ENCODE data around the gene TEKT1. TPM values are rescaled to one million over a fixed set of nuclear protein-coding genes. Genes with fewer than 3 reads are reported as not detected.
"Not testable (repeated sequence)": the region's sequence is repeated elsewhere in the genome, so short reads cannot be mapped to it uniquely, and the experiment has no call there.

TEKT1 gene
- not detected in 2 replicates for total RNA-seq
- polyA plus RNA-seq (2012) = not detected

DNA sequence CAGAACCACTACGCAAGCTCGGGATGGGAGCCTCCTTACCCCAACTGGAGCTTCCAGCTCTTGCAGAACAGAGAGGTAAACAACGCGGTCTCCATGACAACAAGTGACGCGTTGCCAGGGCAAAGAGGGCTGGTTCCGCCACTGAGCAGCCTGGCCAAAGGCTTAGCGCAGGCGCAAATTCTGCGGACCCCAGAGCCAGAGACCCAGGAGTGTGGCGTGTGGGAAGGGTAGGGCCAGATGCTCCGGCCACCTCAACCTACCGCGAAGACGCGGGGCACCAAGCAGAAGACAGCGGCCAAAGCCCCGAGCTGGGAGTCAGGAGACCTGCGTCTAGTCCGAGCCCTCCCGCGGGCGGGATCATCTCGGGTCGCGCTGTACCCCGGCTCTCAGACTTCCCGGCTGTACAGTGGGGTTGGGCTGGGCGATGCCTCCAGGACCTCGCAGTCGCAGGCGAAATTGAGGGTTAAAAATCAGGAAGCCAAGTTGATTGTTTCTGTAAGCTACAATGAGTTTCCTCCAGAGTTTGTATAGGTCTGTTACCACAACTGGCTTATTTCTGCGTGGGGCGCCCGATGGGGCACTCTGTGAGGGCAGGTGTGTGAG lies at the start of gene TEKT1:
Gene TEKT1 (minus strand): TSS at position 69 of the 603 bp plus-strand sequence. CDS start 1,353 bp downstream, outside the sequence.
- DNase-seq (ENCODE audit: low read depth) = peak; percentile 62

DNA sequence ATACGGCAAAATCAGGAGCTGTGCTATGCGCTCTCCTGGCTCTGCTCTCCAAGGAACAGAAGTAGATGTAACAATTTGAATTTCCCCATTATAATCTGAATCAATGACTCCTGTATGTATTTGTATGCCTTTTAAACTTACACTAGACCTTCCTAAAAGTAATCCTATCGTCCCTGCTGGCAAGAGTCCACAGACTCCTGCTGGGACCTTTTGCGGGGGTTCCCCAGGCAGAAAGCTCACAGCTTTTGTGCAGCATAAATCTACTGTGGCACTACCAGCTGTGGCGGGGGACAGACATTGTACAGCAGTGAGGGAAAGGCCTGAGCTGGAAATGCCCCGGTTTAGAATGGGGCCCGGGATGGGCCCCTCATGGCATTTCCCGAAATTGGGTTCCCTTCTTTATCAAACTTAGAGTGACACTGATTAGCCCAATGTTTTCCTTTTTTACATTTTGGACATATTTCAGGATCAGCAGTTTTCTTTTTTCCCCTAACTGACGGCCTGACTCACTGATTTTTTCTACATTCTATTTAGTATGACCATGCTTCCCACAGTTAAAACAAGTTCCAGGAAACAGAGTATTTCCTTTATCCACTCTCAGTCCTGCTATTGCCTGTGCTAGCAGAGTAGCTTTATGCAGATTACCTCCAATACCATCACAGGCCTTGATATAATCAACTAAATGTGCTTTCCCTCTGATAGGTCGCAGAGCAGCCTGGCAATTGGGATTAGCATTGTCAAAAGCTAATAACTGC lies 47.9 kb upstream of the TEKT1 start:
- DNase-seq (ENCODE audit: low read depth) = peak; percentile 26

DNA sequence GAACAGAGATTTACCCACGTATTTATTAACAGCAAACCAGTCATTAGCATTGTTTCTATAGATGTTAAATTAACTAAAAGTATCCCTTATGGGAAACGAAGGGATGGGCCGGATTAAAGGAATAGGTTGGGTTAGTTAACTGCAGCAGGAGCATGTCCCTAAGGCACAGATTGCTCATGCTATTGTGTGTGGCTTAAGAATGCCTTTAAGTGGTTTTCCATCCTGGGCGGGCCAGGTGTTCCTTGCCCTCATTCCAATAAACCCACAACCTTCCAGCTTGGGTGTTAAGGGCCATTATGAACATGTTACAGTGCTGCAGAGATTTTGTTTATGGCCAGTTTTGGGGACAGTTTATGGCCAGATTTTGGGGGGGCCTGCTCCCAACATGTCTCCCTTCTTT lies 43.7 kb upstream of the TEKT1 start:
- not testable (repeated sequence) for DNase-seq (ENCODE audit: low read depth)

DNA sequence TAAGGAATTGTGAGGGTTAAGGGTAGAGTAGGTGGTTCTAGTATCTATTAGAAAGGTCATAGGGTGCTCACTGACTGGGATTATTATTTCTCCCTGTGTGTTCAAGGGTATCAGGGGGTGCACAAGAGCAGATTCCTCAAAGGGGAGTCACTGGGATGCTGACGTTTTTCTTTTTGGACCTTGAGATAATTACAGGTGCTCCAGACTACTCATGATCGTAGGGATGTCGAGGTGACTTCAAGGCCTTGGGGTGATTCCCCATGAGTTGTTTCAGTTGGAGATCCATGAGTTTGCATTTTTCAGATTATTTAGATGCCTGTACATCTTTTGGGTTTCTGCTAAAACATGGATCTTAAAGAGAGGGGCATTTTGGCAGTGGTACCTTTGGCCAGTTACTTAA lies 41.4 kb upstream of the TEKT1 start:
- DNase-seq (ENCODE audit: low read depth) = no peak

DNA sequence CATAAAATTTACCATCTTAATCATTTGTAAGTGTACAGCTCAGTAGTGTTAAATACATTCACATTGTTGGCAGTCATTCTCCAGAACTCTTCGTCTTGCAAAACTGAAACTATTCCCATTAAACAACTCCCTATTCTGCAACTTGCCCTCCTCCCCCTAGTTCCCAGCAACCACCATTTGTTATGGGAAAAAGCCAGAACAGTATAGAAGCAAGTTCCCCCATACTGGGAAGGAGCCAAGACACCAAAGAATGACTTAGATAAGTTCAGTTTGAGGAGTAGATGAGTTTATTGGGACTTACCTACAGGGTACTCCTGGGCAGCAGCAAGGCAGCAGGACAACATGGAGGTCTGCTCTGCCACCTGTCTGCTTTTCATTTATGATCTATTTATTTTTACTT lies 39.3 kb upstream of the TEKT1 start:
- no peak for DNase-seq (ENCODE audit: low read depth)

DNA sequence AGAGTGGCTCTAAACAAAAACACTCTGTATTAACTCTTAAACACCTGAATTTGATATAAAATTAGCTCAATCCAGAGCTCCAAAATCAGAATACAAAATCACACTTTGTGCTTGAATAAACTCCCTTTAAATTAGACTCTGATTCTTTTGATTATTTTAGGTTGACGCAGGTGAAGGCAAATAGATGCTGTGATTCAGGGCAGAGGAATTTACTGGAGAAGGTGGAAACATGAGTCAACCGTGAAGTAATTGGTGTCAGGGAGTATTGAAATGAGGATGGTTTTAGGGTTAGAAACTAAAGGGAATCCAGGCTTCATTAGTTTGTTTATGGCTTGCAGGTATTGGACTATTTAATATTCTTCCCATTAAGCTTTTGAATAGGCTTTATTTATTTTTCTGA lies 37.1 kb upstream of the TEKT1 start:
- no peak for DNase-seq (ENCODE audit: low read depth)

DNA sequence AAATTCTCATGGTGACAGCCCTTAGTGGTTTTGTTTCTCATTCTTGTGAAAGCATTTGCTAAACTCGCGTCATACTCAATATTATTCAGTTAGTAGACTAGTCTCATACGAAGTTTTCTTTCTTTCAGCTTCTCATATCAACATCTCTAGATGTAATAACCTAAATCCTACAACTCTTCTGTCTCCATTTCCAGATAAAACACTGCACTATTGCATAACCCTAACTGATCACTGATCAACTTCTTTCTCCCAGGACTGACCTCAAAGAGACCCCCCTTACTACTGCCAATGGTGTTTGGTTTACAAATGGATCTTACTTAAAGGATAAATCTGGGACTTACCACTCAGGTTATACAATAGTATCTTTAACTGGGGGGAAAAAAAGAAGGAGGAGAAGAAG lies 36.3 kb upstream of the TEKT1 start:
- no peak for DNase-seq (ENCODE audit: low read depth)

DNA sequence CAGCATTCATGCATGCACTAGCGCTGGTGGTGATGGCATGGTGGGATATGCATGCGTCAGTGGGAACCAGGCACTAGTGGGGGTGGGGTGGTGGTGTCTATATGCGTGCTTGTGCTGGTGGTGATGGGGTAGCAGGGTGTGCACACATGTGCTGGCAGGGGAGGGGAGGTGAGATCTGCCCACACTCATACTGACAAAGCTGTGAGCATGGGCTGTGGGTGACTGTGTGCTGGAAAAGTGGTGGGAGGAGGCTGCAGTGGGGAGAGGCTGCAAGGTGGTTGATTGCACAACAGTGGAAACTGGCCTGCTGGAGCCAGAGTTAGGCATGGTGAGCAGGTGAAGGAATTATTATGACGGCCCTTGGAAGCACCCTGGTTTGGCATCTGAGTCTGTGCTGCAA lies 31.3 kb upstream of the TEKT1 start:
- DNase-seq (ENCODE audit: low read depth) = no peak

DNA sequence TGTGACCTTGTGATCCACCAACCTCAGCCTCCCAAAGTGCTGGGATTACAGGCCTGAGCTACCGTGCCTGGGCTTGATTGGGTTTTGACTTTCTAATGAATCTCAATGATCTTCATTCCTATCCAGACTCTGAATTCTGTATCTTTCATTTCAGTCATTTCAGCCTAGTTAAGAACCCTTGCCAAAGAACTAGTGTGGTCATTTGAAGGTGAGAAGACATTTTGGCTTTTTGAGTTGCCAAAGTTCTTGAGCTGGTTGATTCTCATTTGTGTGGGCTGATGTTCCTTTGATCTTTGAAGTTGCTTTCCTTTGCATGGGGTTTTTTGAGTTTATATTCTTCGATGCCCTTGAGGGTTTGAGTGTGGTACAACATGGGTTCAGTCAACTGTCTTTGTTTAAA lies 30.6 kb upstream of the TEKT1 start:
- DNase-seq (ENCODE audit: low read depth) = no peak

DNA sequence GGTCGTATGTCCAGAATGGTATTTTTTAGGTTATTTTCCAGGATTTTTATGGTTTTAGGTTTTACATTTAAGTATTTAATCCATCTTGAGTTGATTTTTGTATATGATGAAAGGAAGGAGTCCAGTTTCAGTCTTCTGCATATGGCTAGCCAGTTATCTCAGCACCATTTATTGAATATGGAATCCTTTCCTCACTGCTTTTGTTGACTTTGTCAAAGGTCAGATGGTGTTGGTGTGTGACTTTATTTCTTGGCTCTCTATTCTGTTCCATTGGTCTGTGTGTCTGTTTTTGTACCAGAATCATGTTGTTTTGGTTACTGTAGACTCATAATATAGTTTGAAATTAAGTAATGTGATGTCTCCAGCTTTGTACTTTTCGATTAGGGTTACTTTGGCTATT lies 26.4 kb upstream of the TEKT1 start:
- no peak for DNase-seq (ENCODE audit: low read depth)

DNA sequence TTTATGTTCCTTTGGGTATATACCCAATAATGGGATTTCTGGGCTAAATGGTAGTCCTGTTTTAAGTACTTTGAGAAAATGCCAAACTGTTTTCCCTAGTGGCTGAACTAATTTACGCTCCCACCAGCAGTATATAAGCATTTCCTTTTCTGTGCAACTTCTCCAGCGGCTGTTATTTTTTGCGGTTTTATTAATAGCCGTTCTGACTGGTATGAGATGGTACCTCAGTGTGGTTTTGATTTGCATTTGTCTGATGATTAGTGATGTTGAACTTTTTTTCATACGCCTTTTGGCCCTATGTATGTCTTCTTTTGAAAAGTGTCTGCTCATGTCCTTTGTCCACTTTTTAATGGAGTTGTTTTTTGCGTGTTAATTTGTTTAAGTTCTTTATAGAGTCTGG lies 25.8 kb upstream of the TEKT1 start:
- no peak for DNase-seq (ENCODE audit: low read depth)

DNA sequence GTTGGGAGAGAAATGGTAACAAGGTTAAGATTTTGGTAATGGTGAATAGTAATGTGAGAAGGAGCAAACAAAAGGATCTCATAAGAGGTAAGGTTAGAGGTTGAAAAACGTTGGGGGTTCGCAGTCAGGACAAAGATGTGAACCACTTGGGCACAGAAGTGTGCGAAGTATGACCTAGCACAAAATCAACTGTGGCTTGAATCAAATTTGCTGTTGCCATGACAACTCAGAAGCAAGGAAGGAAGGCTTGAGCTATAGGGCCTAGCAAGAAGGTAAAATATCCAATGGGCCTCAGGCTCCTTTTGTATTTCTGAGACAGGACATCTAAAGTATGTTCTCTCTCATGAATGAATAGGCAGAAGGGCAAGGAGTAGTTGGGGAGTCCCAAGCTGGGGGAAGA lies 24.5 kb upstream of the TEKT1 start:
- no peak for DNase-seq (ENCODE audit: low read depth)

DNA sequence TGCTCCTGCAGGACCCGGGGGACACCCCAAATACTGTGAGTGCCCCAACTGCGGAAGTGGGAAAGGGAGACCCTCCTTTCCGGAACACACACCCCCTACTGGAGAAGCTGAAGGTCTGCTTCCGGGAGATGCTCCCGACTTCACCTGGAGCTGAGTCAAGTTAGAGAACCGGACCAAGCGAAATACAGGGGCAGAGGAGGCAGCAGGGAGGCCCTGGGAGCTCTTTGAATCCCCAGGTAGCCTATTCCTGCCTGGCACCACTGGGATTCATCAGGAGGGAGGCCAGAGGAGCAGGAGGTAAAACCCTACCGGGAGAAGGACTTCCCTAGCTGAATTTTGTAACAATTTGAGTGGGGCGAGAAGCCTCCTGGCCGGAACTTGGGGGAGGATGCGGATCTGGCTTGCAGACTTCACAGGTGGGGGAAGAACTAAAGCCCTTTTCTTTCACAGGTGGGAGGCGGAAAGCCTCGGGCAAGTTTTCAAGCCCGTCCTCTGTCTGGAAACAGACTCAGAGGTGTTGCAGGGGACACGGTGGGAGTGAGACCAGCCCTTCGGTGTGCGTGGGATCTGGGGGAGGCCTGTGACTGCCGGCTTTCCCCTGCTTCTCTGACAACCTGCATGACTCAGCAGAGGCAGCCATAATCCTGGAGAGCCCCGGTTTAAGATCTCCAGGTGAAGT lies 22.4 kb upstream of the TEKT1 start:
- DNase-seq (ENCODE audit: low read depth) = no peak

DNA sequence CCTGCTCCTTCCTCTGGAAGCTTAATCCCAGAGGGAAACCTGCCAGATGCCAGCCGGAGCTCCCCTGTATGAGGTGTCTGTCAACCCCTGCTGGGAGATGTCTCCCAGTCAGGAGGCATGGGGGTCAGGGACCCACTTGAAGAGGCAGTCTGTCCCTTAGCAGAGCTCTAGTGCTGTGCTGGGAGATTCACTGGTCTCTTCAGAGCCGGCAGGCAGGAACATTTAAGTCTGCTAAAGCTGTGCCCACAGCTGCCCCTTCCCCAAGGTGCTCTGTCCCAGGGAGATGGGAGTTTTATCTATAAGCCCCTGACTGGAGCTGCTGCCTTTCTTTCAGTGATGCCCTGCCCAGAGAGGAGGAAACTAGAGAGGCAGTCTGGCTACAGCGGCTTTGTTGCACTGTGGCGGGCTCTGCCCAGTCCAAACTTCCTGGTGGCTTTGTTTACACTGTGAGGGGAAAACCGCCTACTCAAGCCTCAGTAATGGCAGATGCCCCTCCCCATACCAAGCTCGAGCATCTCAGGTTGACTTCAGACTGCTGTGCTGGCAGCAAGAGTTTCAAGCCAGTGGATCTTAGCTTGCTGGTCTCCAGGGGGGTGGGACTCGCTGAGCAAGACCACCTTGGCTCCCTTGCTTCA lies 17.1 kb upstream of the TEKT1 start:
- DNase-seq (ENCODE audit: low read depth) = not testable (repeated sequence)

DNA sequence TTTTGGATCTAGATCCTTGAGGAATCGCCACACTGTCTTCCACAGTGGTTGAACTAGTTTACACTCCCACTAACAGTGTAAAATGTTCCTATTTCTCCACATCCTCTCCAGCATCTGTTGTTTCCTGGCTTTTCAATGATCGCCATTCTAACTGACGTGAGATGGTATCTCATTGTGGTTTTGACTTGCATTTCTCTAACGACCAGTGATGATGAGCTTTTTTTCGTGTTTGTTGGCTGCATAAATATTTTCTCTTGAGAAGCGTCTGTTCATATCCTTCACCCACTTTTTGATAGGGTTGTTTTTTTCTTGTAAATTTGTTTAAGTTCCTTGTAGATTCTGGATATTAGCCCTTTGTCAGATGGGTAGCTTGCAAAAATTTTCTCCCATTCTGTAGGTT lies 14.6 kb upstream of the TEKT1 start:
- DNase-seq (ENCODE audit: low read depth) = not testable (repeated sequence)

DNA sequence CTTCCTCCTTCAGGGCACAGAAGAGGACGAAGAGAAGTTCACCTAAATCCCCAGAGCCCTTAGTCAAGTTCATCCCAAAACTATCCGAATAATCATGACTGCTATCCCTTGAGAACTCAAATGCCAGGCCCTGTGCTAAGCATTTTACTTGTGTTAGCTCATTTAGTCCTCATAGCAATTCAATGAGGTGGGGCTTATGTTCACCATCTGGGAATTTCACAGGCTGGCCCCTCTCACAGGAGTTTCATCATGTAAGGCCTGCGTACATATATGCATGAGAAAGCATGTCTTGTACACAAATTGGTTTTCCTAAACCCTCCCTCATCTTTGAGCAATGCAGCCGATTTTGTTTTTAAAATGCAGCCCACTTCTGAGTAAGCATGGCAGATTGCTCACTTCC lies 12.9 kb upstream of the TEKT1 start:
- DNase-seq (ENCODE audit: low read depth) = not testable (repeated sequence)

DNA sequence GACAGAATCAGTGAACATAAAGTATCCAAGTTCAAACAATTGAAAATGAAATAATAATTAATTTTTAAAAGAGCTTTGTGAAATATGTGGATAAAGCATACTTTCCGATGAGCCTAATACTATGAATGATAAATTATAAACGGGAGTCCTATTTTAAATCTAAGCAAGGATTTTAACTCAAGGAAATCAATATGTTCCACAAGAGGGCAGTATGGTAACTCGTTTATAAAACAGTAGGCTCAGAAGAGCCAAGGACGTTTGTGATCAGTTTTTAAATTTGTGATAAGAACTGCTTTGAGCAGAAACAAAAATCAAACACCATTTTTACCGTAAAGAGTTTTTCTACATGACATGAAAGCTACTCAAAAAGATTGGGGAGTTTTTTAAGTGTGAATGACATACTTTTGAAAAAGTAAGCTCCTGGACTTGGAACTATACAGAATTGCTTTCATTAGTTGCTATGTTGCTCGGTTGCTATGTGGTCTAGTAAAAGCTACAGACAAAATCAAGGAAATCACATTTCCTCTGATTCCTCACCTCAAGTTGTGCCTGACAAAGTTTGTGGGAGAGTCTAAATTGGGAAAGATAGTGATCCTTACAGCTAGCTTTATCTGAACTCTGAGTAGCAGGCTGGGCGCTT lies 11.8 kb upstream of the TEKT1 start:
- peak; percentile 62 for DNase-seq (ENCODE audit: low read depth)

DNA sequence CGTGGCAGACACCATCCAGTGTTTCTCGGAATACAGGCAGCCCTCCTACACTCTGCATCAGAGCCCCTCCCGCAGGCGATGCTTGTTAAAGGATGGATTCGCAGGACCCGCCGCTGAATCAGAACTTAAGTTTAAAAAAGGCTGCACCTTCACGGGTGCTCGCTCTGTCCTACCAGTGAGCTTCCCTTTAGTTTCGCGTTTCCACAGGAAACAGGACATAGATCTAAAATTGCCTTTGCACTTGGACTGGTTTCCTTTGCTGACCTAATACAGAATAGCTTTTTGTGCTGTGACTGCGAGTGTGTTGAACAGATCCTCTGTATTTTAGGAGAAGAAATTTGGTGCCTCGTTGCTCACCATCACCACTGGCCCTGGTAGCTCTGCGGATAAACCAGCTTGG lies 10.2 kb upstream of the TEKT1 start:
- DNase-seq (ENCODE audit: low read depth) = not testable (repeated sequence)

DNA sequence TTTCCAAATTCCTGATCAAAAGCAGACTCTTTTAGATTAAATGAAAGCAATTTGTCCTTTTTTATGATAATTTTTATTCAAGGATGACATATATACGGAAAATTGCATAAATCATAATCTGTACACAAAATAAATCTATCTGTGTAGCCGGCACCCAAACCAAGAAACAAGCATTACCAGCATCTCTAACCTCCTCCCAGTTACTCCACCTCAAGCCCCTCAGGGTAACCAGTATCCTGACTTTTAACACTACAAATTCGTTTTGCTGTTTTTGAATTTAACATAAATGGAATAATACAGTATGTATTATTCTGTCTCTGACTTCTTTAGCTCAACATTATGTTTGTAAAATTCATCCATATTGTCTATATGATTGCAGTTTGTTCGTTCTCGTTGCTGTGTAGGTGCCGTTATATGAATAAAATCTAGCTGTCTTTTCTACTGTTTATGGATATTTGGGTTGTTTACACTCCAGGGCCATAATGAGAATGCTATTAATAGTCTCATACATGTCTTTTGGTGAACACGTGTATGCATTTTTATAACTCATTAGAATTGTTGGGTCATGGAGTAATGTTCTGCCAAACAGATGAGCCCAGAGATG lies 1.0 kb downstream of the TEKT1 start:
- no peak for DNase-seq (ENCODE audit: low read depth)

DNA sequence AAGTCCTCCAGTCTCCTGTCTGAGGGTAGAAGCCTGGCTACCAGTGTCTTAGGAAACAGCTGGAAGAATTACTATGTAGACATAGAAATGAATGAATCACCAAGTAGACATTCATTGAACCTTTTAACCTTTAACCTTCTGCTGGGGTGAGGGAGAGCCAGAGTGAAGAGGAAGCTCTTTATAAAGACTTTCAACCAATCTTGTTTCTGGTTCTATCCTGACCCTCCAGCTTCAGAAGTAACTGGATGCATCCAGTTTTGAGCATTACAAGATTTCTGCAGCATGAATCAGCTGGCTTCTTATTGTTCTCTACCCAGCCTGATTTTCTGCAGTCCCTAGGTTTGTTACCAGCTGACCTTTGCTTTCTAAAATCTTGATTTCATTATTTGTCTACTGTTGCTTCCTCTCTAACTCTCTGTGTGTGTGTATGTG lies 8.5 kb downstream of the TEKT1 start:
- peak; percentile 59 for DNase-seq (ENCODE audit: low read depth)

DNA sequence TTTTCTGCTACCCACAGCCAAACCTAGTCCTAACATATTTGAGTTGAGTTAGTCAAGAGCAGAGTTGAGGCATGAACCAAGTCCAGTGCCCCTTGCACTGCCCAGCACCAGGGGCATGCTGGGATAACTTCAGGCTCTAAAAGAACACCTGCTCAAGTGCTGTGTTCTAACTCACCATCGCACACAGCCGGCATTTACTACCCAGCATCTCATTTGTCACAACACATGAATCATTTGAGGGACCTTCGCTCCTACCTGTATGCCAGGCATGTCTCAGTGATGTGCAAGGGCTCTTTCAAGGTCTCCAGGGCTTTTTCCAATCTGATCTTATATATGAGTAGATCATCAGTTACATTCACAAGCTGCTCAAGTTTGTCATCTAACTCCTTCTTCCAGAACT lies 12.6 kb downstream of the TEKT1 start:
- DNase-seq (ENCODE audit: low read depth) = no peak

Measured in myocyte (in vitro differentiated cells).